HG02623 (cell line): ENCODE data around the gene CAMK2A.

Source experiments
- ATAC-seq: cut with Tn5 transposase; IDR thresholded peaks from one replicate; pipeline ENCODE4 v1.9.1; 2021; ENCODE audit warnings: moderate library complexity; ENCODE audit not compliant: unreplicated experiment

CAMK2A gene

GRCh38 chr5:150189728-150190502, 99.7 kb downstream of the CAMK2A start, which contains the start of gene SLC6A7:
TSS of gene SLC6A7 (plus strand) at chr5:150190062. CDS start at chr5:150190328, 266 bp downstream.
- ATAC-seq = no peak

GRCh38 chr5:150189326-150189725, 100.2 kb downstream of the CAMK2A start:
- no peak for ATAC-seq

GRCh38 chr5:150188146-150188842, 101.3 kb downstream of the CAMK2A start:
- ATAC-seq = no peak

GRCh38 chr5:150186897-150187296, 102.7 kb downstream of the CAMK2A start:
- ATAC-seq = no peak

GRCh38 chr5:150186137-150186536, 103.4 kb downstream of the CAMK2A start:
- ATAC-seq = no peak

- no peak for ATAC-seq
Measured at GRCh38 chr5:150184990-150185912, 104.3 kb downstream of the CAMK2A start.

- ATAC-seq = no peak
Measured at GRCh38 chr5:150184006-150184405, 105.6 kb downstream of the CAMK2A start.

- ATAC-seq = no peak
Measured at GRCh38 chr5:150183436-150183835, 106.1 kb downstream of the CAMK2A start.

- no peak for ATAC-seq
Measured at GRCh38 chr5:150182774-150183173, 106.8 kb downstream of the CAMK2A start.

GRCh38 chr5:150181766-150182545, 107.6 kb downstream of the CAMK2A start:
- no peak for ATAC-seq

GRCh38 chr5:150181027-150181426, 108.5 kb downstream of the CAMK2A start:
- no peak for ATAC-seq

- no peak for ATAC-seq
Measured at GRCh38 chr5:150180241-150181026, 109.1 kb downstream of the CAMK2A start.

GRCh38 chr5:150179019-150179620, 110.5 kb downstream of the CAMK2A start:
- ATAC-seq = no peak

- ATAC-seq = peak; percentile 50
Measured at GRCh38 chr5:150178262-150178661, 111.3 kb downstream of the CAMK2A start.

- ATAC-seq = no peak
Measured at GRCh38 chr5:150177721-150178120, 111.9 kb downstream of the CAMK2A start.

- ATAC-seq = no peak
Measured at GRCh38 chr5:150176745-150177477, 112.7 kb downstream of the CAMK2A start.

- no peak for ATAC-seq
Measured at GRCh38 chr5:150175536-150175935, 114.0 kb downstream of the CAMK2A start.

GRCh38 chr5:150175076-150175475, 114.5 kb downstream of the CAMK2A start:
- no peak for ATAC-seq

- ATAC-seq = no peak
Measured at GRCh38 chr5:150174285-150174684, 115.3 kb downstream of the CAMK2A start.
